Panc1 (cell line): Measurements from ENCODE around the gene PRAMEF11. TPM values are rescaled to one million over a fixed set of nuclear protein-coding genes. Genes with fewer than 3 reads are reported as not detected.
"Not testable (repeated sequence)": the region's sequence is repeated elsewhere in the genome, so short reads cannot be mapped to it uniquely, and the experiment has no call there.

Experiments used
- ATAC-seq: fragments of 200-7000 bp; cut with Tn5 transposase; 2 replicates; pipeline ENCODE4 v1.9.1; 2020; ENCODE audit warnings: mild to moderate bottlenecking, moderate library complexity
- BruUV-seq: library from RNA; stranded (reverse); fragments of 400-500 nt; replicated peaks from 2 replicates; lab custom pipeline; 2021; lab: Mats Ljungman, UMichigan
- CTCF ChIA-PET: fragments of 300-600 bp; sonication (Branson Sonifier 250); formaldehyde crosslinking; loops from one replicate; lab custom pipeline; 2022; ENCODE audit warnings: antibody characterized with exemption; lab: Charles Lee
- POLR2A ChIA-PET: fragments of 300-600 bp; sonication (Branson Sonifier 250); formaldehyde crosslinking; loops from one replicate; lab custom pipeline; 2022; ENCODE audit warnings: antibody characterized with exemption; lab: Charles Lee
- DNase-seq: peaks from one replicate; pipeline ENCODE4 v3.0.0-alpha.2; 2010; ENCODE audit warnings: low read depth, low spot score
- H3K27ac ChIP-seq: 2 replicates; pipeline ENCODE4 v1.5.1; 2011; ENCODE audit warnings: mild to moderate bottlenecking, low read length, inconsistent platforms
- H3K27me3 ChIP-seq: fragments of 200-500 bp; sonication (Bioruptor generic); 2 replicates; pipeline ENCODE4 v1.6.0; 2014; ENCODE audit warnings: low read length, inconsistent platforms; ENCODE audit not compliant: control insufficient read depth, insufficient read depth
- H3K36me3 ChIP-seq: fragments of 200-500 bp; sonication (Bioruptor generic); 2 replicates; pipeline ENCODE4 v1.5.1; 2014; ENCODE audit warnings: inconsistent platforms, mild to moderate bottlenecking, low read length, moderate library complexity; ENCODE audit not compliant: control insufficient read depth, insufficient read depth
- H3K4me1 ChIP-seq: 2 replicates; pipeline ENCODE4 v1.5.1; 2011; ENCODE audit warnings: inconsistent platforms, mild to moderate bottlenecking, low read length, moderate library complexity; ENCODE audit not compliant: control insufficient read depth, insufficient read depth
- H3K4me3 ChIP-seq, 2 experiments: 2 replicates each; pipeline ENCODE4 v1.5.1; 2011 to 2012; ENCODE audit warnings: low read depth in 2 of 2, low read length in 2 of 2, mild to moderate bottlenecking in 2 of 2, inconsistent platforms in 1 of 2, moderate library complexity in 1 of 2
- H3K9me3 ChIP-seq: fragments of 200-500 bp; sonication (Bioruptor generic); 2 replicates; pipeline ENCODE4 v1.5.1; 2014; ENCODE audit warnings: low read depth, mild to moderate bottlenecking, inconsistent platforms, low read length, moderate library complexity; ENCODE audit not compliant: control insufficient read depth, insufficient read depth
- POLR2AphosphoS5 ChIP-seq: IDR thresholded peaks from 2 replicates; pipeline ENCODE4 v1.6.1; 2012; ENCODE audit warnings: mild to moderate bottlenecking, low read depth, low read length, moderate library complexity
- in situ Hi-C: cut with HindIII; loops from 2 replicates; pipeline ENCODE4 v1.10.0; 2016; ENCODE audit warnings: low sequenced_read_pairs, low pct_unique_long_range_greater_than_20kb
- intact Hi-C: fragments of 100-400 bp; cut with micrococcal nuclease; formaldehyde crosslinking; loops from one replicate; pipeline ENCODE4 v1.10.0; 2022; ENCODE audit not compliant: unreplicated experiment
- total RNA-seq: library from RNA; stranded (reverse); gene quantifications from one replicate; pipeline ENCODE4 v1.2.1, GENCODE V29; 2021; ENCODE audit not compliant: unreplicated experiment
- TF ChIP-seq, protein P1 (sequence below): fragments of 450-650 bp; IDR thresholded peaks from 2 replicates; pipeline ENCODE4 v1.5.1; 2017; ENCODE audit warnings: mild to moderate bottlenecking
- TF ChIP-seq, protein P2 (sequence below), 2 experiments: IDR thresholded peaks; 2 replicates each; pipeline ENCODE4 v1.6.1; 2011 to 2012; ENCODE audit warnings: low read depth in 2 of 2, control low read depth in 1 of 2, low read length in 1 of 2, mild to moderate bottlenecking in 1 of 2, moderate library complexity in 1 of 2; ENCODE audit not compliant: insufficient read depth in 1 of 2

The PRAMEF11 gene
- total RNA-seq, 1 experiment from 2014 or later: not detected

DNA sequence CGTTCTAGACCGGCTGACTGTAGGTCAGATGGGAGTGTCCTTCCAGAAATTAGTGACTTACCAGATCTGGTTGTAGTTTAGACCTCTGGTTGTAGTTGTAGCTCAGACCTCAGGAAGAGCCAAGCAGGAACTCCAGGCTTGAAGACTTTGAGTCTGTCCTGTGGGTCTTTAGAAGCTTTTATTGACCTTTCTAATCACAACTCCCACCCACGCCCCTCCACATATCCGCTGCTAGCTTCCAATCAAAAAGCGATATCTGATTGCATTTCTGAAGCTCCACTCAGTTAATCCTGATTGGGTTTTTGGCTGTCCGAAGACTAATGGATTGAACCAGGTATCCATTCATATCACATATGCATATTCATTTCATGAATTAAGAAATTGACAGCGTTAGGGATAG lies 17.4 kb upstream of the PRAMEF11 start, which contains the start of gene HNRNPCL1:
TSS of gene HNRNPCL1 (minus strand) at position 101 of the 400 bp plus-strand sequence. CDS start 431 bp downstream, outside the sequence.
- in situ Hi-C loops, H3K36me3 ChIP-seq, CTCF ChIA-PET, H3K4me1 ChIP-seq, POLR2A ChIA-PET, intact Hi-C loops, H3K27me3 ChIP-seq, H3K4me3 ChIP-seq, DNase-seq, H3K9me3 ChIP-seq, BruUV-seq, H3K27ac ChIP-seq, ATAC-seq: not testable (repeated sequence)

DNA sequence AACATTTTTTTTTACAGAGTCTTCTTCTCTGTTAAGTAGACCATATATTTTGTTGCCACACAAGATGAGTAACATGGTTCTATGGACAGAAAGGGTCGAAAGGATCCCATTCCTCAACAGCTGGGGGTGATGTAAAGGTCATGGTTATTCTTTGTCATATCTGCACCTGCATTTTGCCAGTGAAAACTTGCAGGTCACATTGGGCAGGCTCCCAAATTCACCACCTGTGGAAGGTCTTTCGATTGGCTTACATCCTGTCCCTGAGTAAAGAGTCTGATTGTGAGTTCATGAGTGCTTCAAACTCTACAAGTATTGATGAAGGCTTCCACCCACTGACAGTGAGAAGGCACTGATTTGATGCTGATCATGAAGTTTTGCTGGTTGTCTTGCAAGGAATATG lies 2.0 kb upstream of the PRAMEF11 start:
- intact Hi-C loops, BruUV-seq, POLR2A ChIA-PET, in situ Hi-C loops, H3K9me3 ChIP-seq, H3K27me3 ChIP-seq, H3K36me3 ChIP-seq, ATAC-seq, H3K4me1 ChIP-seq, DNase-seq, H3K4me3 ChIP-seq, CTCF ChIA-PET, H3K27ac ChIP-seq: not testable (repeated sequence)

DNA sequence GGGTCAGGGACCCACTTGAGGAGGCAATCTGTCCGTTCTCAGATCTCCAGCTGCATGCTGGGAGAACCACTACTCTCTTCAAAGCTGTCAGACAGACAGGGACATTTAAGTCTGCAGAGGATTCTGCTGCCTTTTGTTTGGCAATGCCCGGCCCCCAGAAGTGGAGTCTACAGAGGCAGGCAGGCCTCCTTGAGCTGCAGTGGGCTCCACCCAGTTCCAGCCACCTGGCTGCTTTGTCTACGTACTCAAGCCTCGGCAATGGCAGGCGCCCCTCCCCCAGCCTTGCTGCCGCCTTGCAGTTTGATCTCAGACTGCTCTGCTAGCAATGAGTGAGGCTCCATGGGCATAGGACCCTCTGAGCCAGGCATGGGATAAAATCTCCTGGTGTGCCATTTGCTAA lies 12.1 kb downstream of the PRAMEF11 start:
- H3K36me3 ChIP-seq, BruUV-seq, CTCF ChIA-PET, in situ Hi-C loops, H3K9me3 ChIP-seq, H3K4me3 ChIP-seq, H3K27me3 ChIP-seq, ATAC-seq, intact Hi-C loops, H3K4me1 ChIP-seq, DNase-seq, H3K27ac ChIP-seq, POLR2A ChIA-PET: not testable (repeated sequence)

DNA sequence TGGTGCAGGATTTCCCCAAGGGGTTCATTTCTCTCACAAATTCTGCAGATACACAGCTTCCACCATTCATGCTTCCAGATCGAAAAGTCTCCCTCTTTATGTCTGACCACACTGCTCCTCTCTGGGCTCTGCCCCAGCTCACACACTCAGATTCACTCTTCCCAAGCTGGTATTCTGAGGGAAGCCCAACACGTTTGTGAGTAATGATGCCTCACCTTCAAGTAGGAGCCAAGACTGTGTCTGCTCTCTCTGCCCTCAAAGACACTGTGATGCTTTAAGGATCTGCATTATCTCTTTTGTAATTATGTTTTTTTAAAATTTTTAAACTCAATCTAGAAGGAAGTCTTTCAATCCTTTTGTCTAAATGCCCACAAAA lies 19.8 kb downstream of the PRAMEF11 start:
- DNase-seq (no peak), ATAC-seq (no peak)
- no peak for TF ChIP-seq POLR2AphosphoS5
- TF ChIP-seq, protein P1, sequence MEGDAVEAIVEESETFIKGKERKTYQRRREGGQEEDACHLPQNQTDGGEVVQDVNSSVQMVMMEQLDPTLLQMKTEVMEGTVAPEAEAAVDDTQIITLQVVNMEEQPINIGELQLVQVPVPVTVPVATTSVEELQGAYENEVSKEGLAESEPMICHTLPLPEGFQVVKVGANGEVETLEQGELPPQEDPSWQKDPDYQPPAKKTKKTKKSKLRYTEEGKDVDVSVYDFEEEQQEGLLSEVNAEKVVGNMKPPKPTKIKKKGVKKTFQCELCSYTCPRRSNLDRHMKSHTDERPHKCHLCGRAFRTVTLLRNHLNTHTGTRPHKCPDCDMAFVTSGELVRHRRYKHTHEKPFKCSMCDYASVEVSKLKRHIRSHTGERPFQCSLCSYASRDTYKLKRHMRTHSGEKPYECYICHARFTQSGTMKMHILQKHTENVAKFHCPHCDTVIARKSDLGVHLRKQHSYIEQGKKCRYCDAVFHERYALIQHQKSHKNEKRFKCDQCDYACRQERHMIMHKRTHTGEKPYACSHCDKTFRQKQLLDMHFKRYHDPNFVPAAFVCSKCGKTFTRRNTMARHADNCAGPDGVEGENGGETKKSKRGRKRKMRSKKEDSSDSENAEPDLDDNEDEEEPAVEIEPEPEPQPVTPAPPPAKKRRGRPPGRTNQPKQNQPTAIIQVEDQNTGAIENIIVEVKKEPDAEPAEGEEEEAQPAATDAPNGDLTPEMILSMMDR: no peak
- TF ChIP-seq, protein P2, sequence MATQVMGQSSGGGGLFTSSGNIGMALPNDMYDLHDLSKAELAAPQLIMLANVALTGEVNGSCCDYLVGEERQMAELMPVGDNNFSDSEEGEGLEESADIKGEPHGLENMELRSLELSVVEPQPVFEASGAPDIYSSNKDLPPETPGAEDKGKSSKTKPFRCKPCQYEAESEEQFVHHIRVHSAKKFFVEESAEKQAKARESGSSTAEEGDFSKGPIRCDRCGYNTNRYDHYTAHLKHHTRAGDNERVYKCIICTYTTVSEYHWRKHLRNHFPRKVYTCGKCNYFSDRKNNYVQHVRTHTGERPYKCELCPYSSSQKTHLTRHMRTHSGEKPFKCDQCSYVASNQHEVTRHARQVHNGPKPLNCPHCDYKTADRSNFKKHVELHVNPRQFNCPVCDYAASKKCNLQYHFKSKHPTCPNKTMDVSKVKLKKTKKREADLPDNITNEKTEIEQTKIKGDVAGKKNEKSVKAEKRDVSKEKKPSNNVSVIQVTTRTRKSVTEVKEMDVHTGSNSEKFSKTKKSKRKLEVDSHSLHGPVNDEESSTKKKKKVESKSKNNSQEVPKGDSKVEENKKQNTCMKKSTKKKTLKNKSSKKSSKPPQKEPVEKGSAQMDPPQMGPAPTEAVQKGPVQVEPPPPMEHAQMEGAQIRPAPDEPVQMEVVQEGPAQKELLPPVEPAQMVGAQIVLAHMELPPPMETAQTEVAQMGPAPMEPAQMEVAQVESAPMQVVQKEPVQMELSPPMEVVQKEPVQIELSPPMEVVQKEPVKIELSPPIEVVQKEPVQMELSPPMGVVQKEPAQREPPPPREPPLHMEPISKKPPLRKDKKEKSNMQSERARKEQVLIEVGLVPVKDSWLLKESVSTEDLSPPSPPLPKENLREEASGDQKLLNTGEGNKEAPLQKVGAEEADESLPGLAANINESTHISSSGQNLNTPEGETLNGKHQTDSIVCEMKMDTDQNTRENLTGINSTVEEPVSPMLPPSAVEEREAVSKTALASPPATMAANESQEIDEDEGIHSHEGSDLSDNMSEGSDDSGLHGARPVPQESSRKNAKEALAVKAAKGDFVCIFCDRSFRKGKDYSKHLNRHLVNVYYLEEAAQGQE (IDR thresholded peaks at IDR 0.05; ENCODE audit: insufficient read depth in 1 of 2, low read depth in 2 of 2, low read length in 1 of 2): no peak
- Histone ChIP-seq H3K4me3 (no peak overlapping the region), H3K4me1 (no peaks in the 10 kb centered on the region), H3K27me3 (no peaks in the 10 kb centered on the region), H3K36me3 (no peaks in the 10 kb centered on the region), H3K27ac (no peak overlapping the region), H3K9me3 (no peaks in the 10 kb centered on the region)
- intact Hi-C loops: no loop called here
- ChIA-PET POLR2A (no interaction called here), CTCF (no interaction called here)
- in situ Hi-C loops: no loop called here
- no TSS peak for BruUV-seq
